Testis (tissue), 5 donors: ENCODE measurements around the gene RNF183. TPM values are rescaled to one million over a fixed set of nuclear protein-coding genes. Genes with fewer than 3 reads are reported as not detected.

Experiments
- DNase-seq: peaks from one replicate; pipeline ENCODE4 v3.0.0-alpha.2; 2019
- H3K27ac ChIP-seq, 2 donors: fragments of 200-600 bp; sonication (generic); one replicate each; pipeline ENCODE4 v1.5.1; 2019
- H3K27me3 ChIP-seq: fragments of 200-600 bp; sonication (generic); one replicate; pipeline ENCODE4 v1.5.1; 2019
- H3K36me3 ChIP-seq: fragments of 200-600 bp; sonication (generic); one replicate; pipeline ENCODE4 v1.5.1; 2017; ENCODE audit warnings: low read depth; ENCODE audit errors: missing control alignments
- H3K4me1 ChIP-seq: fragments of 200-600 bp; sonication (generic); one replicate; pipeline ENCODE4 v1.5.1; 2019
- H3K4me3 ChIP-seq, 2 donors: fragments of 200-600 bp; sonication (generic); one replicate each; pipeline ENCODE4 v1.5.1; 2017 to 2019
- H3K9me3 ChIP-seq: fragments of 200-600 bp; sonication (generic); one replicate; pipeline ENCODE4 v1.5.1; 2017
- POLR2A ChIP-seq: fragments of 450-650 bp; IDR thresholded peaks from one replicate; pipeline ENCODE4 v1.6.1; 2017; ENCODE audit warnings: antibody characterized with exemption, mild to moderate bottlenecking, moderate library complexity
- WGBS, 2 donors: methylation state at CpG; one replicate each; pipeline ENCODE4 v1.1.5; 2018; 5-methylcytosine and 5-hydroxymethylcytosine counted together
- intact Hi-C: fragments of 100-400 bp; cut with DNase I; formaldehyde crosslinking; loops from one replicate; pipeline ENCODE4 v1.15.1; 2023; ENCODE audit warnings: low total_unique reads
- long read RNA-seq, 2 donors: transcript quantifications; one replicate each; lab custom pipeline, GENCODE V29; 2026
- polyA plus RNA-seq: library from polyadenylated mRNA; stranded (reverse); fragments of 350-450 nt; fragmentation: Illumina TruSeq; extraction: RNeasy Lipid Tissue Mini Kit (QIAGEN cat#74804); gene quantifications from one replicate; pipeline ENCODE4 v1.2.3, GENCODE V29; 2014; ENCODE audit warnings: low read depth, low replicate concordance; ENCODE audit not compliant: insufficient read depth
- total RNA-seq, 2 donors: library from RNA; depleted of rRNA; stranded (reverse); fragments of >200 nt; gene quantifications; one replicate each; pipeline ENCODE4 v1.2.3, GENCODE V29; 2016
- TF ChIP-seq, protein P1 (sequence below), 3 experiments: fragments of 450-650 bp in 2 of 3; fragments of 200-600 bp in 1 of 3; sonication (generic) in 1 of 3; IDR thresholded peaks; one replicate each; pipeline ENCODE4 v1.5.1; 2016 to 2019; ENCODE audit warnings: antibody characterized with exemption in 3 of 3, mild to moderate bottlenecking in 2 of 3, moderate library complexity in 1 of 3

The RNF183 gene, protein sequence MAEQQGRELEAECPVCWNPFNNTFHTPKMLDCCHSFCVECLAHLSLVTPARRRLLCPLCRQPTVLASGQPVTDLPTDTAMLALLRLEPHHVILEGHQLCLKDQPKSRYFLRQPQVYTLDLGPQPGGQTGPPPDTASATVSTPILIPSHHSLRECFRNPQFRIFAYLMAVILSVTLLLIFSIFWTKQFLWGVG
- total RNA-seq (1 to 10 TPM; 1.7 to 1.9 TPM), polyA plus RNA-seq (7.5 TPM)
- long read RNA-seq, donor 1, partial matches to known transcripts: 0 of 1 reads
- long read RNA-seq, donor 1, other reads (novel, unspliced or antisense): 0 of 1 reads
- long read RNA-seq, donor 2: 0 reads

GRCh38 chr9:113302792-113303418 is at the start of gene RNF183:
Gene RNF183 (minus strand): TSS chr9:113303376. CDS start chr9:113298184, 5,192 bp downstream.
- Histone ChIP-seq H3K27ac (no peak within 1 kb of the TSS), H3K4me1 (no peaks in the 10 kb centered on the region), H3K36me3 (no peaks in the 10 kb centered on the region), H3K4me3 (peak within 1 kb of the TSS in 1 of 2 donors; percentile 34), H3K9me3 (no peaks in the 10 kb centered on the region), H3K27me3 (no peaks in the 10 kb centered on the region)
- WGBS, 2 donors: 57% methylated on average over 25 of the region's 25 CpGs
- intact Hi-C loops: no loop called here
- TF ChIP-seq, protein P1, sequence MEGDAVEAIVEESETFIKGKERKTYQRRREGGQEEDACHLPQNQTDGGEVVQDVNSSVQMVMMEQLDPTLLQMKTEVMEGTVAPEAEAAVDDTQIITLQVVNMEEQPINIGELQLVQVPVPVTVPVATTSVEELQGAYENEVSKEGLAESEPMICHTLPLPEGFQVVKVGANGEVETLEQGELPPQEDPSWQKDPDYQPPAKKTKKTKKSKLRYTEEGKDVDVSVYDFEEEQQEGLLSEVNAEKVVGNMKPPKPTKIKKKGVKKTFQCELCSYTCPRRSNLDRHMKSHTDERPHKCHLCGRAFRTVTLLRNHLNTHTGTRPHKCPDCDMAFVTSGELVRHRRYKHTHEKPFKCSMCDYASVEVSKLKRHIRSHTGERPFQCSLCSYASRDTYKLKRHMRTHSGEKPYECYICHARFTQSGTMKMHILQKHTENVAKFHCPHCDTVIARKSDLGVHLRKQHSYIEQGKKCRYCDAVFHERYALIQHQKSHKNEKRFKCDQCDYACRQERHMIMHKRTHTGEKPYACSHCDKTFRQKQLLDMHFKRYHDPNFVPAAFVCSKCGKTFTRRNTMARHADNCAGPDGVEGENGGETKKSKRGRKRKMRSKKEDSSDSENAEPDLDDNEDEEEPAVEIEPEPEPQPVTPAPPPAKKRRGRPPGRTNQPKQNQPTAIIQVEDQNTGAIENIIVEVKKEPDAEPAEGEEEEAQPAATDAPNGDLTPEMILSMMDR (IDR thresholded peaks at IDR 0.05): no peak
- TF ChIP-seq POLR2A: no peak
- no peak for DNase-seq

DNA sequence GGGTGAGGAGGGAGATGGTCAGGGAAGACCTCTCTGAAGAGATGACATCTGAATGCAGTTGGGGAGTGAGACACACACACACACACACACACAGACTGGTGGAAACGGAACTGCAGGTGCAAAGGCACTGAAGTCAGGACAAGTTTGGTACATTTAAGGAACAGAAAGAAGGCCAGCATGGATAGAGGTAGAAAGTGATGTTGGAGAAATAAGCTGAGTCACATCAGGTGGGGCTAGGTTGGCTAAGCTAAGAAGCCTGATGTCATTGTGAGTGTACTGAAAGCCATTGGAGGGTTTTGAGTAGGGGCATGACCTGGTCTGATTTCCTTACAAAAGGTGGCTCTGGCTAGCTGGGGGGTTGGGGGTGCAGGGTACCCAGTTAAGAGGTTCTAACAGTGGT is 49.2 kb upstream of the RNF183 start:
- WGBS, 2 donors: 81 to 83% methylated on average over 1 of the region's 1 CpG
- Histone ChIP-seq H3K27me3 (no peaks in the 10 kb centered on the region), H3K27ac (no peak overlapping the region), H3K9me3 (no peaks in the 10 kb centered on the region), H3K4me1 (peaks cover 13% of the 10 kb centered on the region), H3K36me3 (no peaks in the 10 kb centered on the region), H3K4me3 (no peak overlapping the region)
- no peak for DNase-seq
- TF ChIP-seq, protein P1 (IDR thresholded peaks at IDR 0.05): no peak
- no peak for TF ChIP-seq POLR2A
- intact Hi-C loops: no loop called here

DNA sequence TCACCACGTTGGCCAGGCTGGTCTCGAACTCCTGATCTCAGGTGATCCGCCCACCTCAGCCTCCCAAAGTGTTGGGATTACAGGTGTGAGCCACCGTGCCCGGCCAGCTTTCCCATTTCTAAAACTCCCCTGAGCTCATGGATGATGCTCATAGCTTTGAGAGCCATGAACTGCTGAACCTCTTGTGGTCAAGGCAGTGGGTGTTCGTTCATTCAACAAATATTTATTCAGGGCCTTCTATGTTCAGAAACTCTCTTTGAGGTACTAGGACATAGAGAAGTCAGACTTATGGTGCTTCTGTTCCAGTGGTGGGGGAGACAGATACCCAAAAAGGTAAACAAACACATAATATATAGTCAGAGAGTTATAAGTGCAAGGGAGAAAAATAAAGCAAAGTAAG is 48.8 kb upstream of the RNF183 start:
- Histone ChIP-seq H3K27ac (no peak overlapping the region), H3K4me1 (peaks cover 13% of the 10 kb centered on the region), H3K36me3 (no peaks in the 10 kb centered on the region), H3K27me3 (no peaks in the 10 kb centered on the region), H3K9me3 (no peaks in the 10 kb centered on the region), H3K4me3 (no peak overlapping the region)
- intact Hi-C loops: no loop called here
- TF ChIP-seq, protein P1 (IDR thresholded peaks at IDR 0.05): no peak
- TF ChIP-seq POLR2A: no peak
- no peak for DNase-seq
- WGBS, 2 donors: 83 to 95% methylated on average over 4 to 6 of the region's 6 CpGs

DNA sequence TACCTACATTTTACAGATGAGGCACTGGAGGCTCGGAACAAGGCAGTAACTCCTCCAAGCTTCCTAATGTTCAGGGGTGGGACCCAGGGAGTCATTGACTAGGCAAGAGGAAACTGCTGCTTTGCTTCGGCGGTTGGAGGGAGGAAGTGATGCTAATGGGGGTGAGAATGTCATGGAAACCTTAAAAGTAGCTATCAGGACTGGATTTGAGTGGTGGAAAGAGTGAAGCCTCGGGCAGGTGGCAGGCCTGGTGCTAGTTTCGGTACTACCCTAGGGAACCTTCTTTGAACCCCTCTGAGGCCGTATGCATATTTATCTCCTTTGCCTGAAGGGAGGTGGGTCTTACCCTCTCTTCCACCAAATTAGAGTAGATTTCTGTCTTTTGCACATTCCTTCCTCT is 47.8 kb upstream of the RNF183 start:
- WGBS, 2 donors: 36 to 54% methylated on average over 6 of the region's 6 CpGs
- DNase-seq: no peak
- Histone ChIP-seq H3K27ac (no peak overlapping the region), H3K27me3 (no peaks in the 10 kb centered on the region), H3K9me3 (no peaks in the 10 kb centered on the region), H3K4me3 (no peak overlapping the region), H3K4me1 (peaks cover 13% of the 10 kb centered on the region), H3K36me3 (no peaks in the 10 kb centered on the region)
- TF ChIP-seq, protein P1 (IDR thresholded peaks at IDR 0.05): no peak
- TF ChIP-seq POLR2A: no peak
- intact Hi-C loops: no loop called here
